GM18520 (cell line): ENCODE measurements around the gene LEPROT.
A peak's percentile ranks its signal among the peaks of the same experiment; 100 is the strongest.

Experiments
- ATAC-seq: cut with Tn5 transposase; IDR thresholded peaks from one replicate; pipeline ENCODE4 v1.9.1; 2021; ENCODE audit not compliant: unreplicated experiment

The LEPROT gene

DNA sequence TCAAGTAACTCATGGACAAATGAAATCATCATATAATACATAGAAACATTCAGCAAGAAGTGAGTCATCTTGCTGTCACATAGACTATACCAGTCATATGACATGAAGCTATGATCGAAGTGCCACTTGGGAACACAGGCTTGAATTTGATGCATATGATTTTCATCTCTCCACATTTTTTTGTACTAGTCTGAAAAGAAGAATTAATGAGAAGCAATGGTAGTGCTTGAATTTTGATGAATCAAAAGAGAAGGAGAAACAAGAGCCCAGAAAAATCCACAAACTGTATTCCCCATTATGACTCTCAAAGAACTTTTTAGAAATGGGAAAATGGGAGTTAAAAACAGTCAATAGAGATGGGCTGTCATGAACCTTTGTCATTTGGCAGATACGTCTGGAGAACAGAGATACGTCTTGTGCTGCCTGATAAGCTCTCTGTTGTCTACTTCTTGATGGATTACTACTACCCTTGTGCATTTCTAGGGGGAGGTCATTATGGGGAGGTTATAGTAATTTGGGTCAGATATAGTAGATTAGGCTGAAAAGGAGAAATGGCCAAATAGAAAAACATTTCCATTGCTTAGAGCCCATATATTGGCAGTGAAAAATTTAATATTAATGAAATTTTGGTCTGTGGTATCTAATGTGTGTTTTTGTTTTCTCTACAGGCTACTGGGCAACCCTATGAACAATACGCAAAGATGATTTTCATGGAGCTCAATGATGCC, 8.0 kb upstream of the LEPROT start:
- ATAC-seq, result no peak

DNA sequence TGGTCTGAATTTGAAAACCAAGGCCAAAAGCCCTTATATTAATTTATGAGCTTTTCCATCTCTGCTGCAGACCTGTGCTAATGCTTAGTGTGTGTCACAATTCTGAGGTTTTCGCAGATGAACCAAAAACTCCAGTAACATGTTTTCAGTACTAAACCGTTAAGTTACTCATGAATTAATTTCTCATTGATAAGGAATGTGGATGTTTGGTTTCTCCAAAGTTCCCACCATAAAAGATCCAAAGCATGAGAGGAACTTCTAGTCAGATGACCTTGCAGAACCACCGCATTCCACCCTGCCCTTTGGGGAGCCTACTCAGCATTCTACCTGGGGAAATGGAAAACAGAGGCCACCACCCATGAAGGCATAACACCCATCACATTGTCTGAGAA, 7.5 kb upstream of the LEPROT start:
- ATAC-seq, result no peak

DNA sequence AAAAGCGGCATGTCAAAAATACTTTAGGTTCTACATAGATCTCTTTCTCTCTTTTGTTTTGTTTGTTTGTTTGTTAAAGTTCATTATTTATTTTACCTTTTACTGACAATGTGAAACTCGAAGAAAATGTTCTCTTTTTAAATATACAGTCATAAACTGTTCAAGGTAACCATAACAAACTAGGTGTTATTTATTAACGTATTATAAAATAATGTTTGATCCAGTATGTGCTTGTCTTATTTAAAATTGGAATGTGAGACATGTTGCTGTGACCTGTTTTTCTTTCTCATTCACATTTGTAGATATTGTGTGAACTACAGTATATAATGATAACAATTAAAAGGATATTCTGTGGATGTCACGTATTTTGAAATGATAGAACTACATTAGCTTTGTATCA, 5.9 kb upstream of the LEPROT start:
- ATAC-seq, result no peak

DNA sequence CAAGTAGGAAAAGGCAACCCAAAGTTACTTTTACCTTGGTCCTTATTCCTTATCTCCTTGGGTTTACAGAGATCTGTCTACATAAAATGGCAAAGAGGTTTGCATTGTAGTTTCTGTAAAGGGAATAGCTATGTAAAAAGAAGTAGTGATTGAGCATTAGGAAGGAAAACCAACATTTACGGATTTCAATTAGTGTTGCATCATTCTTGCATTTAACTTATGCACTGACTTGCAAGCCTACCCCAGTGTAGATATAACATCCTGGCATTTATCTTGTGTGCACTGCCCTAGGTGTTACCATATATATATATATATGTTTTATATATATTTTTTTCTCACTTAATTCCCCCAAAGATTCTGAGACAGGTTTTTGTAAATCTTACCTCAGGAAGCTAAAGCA, 3.7 kb upstream of the LEPROT start:
- ATAC-seq, result no peak

DNA sequence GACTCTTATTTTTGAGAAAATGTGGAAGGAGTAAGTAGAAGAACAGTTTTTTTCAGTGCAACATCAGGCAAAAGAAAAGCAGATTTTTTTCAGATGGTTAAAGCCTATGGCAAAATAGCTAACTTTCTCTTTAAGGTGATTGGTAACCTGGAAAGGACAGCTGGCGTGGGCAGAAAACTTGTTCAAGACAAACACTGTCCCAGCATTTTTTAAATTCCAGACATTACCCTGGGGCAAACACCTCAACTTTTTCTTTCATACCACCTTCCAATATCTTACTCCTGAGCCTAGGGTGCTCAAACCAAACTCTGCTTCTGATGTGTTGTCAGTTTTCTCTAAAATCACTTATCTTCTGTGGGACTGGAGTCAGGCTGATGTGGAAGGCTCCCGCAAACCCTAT, 2.7 kb upstream of the LEPROT start:
- no peak for ATAC-seq

DNA sequence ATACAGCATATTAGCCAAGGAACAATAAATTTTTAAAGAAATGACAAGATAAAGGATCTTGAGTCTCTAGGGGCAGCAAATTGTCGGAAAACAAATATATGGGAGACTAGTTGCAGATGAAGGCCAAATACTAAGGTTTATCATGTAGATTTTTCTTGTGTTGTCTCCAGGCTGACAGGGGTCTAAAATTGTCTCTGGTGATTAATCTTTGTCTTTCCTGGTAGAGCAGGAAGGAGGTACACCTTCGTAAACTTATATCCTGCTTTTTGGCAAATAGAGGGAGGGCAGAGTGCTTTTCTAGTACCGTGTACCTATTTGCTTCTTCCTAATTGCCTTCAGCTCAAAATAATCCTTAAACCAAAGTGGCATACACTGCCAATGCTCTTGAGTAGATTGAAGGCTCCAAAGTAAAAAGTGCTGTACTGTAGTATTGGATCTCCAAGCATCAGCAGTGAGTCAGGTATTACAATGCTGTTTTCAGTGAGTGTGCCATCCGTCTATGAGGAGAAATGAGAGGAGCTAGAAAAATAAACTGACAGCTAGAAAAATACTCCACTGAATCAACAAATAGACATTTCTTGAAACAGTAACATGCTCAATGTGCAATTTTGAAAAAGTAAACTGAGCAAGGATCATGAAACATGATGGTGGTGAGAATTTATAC, 1.8 kb upstream of the LEPROT start:
- no peak for ATAC-seq

DNA sequence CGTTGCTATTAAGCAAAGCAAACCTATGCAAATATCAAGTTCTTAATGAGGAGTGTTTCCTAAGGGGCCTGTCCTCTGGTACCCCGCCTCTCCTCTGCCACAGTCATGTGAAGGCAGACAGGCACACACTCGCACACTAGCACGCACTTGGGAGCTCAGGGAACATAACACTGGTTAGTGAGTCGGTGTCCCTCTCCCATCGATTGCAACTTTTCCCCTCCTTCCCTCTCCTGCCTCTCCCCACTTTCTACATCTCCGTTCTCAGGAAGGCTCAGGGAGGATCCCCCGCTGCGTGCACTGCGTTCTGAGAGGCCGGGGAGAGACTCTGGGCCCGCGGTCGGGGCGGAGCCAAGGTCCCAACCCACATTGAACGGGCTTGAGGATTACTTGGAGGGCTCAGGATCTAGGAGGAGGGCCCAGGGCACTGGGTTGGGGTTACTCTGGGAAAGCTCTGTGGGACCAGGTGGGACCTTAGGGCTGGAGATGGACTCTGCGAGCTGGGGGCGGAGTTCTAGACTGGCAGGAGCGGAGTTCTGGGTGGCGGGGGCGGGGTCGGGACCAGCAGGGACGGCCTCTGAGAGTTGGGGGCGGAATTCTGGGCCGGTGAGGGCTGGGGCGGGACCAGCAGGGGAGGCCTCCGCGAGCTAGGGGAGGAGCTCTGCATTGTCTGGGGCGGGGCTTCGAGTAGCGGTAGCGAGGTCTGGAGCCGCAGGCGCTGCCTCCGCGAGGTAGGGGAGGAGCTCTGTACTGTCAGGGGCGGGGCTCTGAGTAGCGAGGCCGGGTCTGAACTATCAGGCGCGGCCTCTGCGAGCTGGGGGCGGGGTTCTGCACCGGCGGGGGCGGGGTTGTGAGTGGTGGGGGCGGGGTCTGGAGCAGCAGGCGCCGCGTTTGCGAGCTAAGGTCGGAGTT, 533 bp upstream of the LEPROT start:
- peak; percentile 82 for ATAC-seq

DNA sequence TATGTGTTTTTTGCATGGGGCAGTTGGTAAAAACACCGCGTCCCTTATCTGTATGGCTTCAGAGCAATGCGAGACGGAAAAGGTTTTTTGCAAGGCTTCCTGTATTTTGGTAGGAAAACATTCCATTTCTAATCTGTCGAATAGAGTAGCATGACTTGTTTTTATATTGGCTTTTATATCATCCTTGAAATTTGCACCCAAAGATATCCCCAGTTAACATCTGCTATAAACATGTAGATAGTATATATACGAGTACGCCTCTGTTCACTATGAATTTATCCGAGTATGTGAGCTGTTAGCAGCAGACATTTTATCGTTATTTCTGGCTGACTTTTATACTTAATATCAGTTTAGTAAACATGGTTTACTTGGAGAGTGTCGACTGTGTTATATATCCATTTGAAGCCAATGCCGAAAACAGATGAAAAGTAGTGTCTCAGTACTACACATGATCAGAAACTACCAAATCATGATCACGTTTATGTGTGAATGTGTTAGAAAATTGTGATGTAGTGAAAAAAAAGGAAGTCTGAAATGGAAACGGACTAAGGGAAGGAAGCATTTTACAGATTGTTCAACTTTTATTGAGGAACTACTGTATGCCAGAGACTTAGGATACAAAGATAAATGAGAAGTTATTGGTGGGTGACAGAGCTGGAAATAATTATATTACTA, 1.0 kb downstream of the LEPROT start:
- ATAC-seq, result no peak

DNA sequence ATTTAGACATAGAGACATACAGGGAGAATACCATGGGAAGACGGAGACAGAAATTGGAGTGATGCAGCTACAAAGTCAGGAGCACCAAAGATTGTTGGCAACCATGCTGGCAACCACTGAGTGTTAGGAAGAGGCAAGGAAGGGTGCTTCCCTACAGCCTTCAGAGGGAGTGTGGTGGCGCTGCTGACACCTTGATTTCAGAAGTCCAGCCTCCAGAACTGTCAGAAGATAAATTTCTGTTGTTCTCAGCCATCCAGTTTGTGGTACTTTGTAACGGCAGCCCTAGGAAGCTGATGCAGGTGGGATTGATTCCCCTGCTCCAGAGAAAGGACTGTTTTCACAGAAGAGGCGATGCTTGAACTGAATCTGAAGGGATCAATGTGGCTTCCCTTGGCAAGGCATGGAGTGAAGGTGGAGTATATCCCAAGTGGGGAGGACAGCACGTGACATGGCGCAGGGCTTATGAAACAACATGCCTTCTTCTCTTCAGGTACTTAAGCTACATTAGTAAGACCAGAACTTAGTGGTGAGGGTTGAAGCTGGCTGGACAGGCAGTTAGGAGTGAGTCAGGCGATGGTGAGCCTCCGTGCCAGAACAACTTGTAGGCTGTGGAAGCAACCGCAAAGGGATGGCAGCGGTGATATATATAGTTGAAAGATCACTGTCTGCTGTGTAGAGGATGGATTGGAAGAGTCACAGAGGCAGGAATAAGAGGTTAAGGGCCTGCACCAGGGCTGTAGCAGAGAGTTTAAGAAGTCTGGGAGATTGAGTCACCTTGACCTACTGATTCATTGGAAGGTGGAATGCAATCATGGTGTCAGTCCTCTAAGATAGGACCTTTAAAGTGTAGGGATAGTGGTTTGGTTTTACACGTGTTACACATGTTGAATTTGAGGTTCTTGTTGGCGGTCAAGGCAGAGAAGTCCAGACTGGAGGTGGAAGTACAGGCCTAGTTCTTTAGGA, 2.1 kb downstream of the LEPROT start:
- no peak for ATAC-seq

DNA sequence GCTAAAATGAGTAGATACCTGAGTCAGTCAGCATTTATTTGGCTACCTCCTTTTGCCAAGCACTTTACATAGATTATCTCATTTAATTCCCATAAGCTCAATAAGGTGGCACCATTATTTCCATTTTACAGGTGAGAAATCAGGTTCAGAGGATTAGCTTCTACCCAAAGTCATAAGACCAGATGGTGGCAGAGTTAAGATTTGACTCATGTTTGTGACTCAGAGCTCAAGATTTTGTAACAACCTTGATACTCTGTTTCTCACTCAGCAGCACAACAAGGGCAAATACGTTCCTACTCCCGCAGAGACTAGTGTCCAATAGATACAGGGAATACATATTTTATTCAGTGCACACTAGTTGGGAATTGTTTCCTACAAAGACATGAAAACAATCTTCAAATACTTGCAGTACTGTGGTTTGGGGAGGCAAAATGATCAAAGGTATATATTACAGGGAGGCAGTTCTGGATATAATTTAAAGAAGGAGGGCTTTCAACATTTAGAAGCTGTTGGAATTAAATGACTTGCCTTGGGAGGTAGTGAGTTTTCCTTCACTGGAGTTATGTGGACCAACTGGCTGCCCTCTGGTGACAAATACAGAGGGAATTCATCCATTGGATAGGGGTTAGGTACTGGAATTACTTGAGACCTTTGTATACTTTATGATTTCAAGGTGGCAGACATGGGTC, 3.6 kb downstream of the LEPROT start:
- ATAC-seq, result peak; percentile 22

DNA sequence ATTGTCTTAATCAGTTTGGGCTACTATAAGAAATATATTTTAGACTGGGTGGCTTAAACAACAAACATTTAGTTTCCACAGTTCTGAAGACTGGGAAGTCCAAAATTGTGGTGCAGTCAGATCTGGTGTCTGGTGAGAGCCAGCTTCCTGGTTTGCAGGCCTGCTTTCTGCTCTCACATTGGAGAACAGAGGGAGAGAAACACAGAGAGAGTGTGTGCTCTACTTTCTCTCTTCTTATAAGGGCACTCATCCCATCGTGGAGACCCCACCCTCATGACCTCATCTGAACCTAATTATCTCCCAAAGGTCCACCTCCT, 4.1 kb downstream of the LEPROT start:
- ATAC-seq, result no peak

DNA sequence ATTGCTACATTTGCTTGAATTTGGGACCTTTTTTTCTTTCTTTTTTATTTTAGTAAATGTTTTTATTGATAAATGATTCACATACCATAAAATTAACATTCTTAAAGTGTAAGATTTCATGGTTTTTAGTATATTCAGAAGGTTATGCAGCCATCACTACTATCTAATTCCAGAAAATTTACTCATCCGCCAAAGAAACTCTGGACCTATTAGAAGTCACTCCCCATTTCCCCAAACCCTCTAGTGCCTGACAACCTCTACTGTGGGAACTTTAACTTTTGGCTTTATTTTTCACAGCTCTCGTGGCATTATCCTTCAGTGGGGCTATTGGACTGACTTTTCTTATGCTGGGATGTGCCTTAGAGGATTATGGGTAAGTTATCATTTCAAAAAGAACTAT, 4.5 kb downstream of the LEPROT start:
- ATAC-seq, result no peak

DNA sequence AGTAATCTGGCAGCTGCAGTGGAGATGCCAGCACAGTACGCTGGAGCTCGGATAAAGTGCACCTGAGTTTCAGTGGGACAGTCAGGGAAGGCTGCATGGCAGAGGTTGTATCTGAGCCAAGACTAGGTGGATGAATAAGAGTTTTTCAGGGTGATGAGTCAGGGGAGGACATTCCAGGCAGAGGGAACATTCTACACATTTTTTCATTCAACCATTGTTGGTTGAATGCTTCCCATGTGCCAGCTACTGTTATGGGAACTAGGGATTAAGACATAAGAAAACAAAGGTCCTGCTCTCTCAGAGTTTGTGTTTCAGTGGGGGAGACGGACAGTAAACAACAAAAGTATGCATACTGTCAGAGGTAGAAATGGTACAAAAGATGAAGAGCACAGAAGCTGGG, 5.2 kb downstream of the LEPROT start:
- ATAC-seq, result no peak

DNA sequence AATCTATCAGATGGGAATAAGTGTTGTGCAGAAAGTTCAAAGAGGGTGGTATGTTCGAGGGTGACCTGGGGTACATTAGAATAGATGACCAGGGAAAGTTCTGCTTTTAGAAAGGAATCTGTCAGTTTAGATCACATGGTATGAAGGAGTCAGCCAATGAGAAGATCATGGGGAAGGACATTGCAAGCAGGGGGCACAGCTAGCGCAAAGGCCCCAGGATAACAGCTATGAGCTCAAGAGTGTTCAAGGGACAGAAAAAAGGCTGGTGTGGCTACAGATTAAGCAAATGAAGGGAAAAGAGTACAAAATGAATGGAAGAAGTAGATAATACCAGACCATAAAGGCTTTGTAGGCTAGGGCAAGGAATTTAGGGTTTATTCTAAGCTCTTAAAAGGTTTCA, 8.6 kb downstream of the LEPROT start:
- no peak for ATAC-seq

DNA sequence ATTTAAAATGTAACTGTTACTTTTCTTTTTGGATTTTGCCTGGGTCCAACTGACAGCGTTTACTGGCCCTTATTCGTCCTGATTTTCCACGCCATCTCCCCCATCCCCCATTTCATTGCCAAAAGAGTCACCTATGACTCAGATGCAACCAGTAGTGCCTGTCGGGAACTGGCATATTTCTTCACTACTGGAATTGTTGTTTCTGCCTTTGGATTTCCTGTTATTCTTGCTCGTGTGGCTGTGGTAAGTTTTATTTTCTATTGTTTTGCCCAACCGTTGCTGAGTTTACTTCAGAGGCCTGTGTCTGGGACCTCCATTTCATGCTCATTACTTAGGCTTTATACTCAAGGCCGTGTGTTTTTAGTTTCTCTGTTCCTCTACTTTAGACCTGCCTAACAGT, 9.3 kb downstream of the LEPROT start:
- no peak for ATAC-seq

DNA sequence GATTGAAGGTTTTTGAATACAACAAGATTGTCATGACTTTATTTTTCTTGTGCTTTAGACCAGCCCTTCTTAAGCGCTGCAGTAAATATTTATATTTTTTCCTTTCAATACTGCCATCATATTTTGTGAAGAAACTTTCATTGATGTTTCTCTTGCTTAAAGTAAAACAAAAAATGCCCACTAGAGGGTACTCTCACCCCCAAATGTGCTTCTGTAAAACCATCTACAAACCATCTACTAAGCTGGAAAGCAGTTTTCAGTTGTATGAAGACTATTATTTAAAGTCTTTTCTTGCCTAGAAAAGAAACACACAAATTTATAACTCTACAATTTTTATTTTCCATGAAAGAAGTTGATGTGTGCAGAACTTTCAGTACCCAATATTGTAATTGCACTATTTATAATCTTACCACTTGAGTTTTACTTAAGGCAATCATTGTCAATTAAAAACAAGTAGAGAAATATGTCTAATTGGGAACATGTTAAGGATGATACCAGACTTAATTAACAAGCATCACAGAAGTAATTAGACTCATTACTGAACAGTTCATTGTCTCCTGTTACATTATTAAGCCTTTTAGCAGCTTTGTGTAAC, 10.7 kb downstream of the LEPROT start:
- no peak for ATAC-seq

DNA sequence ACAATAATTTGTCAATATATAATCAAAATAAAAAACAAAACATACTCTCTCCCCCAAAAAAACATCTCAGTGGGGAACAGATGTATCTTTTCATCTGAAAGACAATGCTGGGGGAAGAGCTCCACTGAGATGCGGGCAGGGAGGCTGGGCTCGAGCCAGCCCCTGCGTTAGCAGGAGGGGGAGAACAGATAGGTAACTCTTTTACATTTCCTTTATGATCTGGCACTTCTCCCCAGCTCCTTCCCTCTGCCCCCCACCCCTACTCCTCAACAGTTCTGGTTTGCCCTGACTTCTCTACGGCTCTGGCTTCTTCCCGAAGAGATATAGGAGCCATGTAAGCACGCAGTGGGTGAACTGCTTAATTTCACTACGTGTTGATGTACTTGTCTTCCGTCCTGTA, 12.4 kb downstream of the LEPROT start:
- ATAC-seq, result no peak

DNA sequence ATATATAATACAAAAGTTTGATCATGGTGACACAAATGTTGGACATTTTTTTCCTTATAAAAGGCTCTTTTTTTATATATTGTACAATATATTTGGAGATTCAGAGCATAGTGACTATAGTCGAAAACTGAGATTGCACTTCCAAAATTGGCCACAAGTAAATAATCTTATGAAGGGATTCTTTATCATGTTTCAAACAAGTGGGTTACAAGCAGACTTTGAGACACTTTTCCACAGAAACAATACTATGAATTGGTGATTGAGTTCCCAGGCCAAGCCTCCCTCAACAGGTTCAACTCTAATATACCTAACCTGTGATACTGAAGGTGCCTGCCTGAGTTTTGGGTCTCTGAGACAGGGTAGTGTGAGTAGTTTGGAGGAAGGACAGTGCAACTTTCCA, 13.8 kb downstream of the LEPROT start:
- ATAC-seq, result no peak

DNA sequence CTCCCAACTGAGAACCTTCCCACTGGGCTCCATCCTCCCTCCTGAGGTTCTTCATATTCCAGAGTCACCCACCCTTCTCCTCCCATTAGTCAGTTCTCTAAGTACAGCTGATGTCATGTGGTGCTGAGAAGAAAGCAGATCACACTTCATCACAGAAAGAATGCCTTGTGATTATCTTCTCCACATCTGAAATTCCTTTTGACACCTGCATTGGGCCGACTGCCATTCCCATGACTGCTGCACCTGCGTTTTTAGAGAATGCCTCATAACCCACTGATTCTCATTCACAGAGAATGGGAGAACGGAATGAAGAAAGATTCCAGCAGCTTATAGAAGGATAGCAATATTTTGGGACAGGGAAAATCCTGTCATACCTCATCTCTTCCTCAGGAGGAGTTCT, 14.3 kb downstream of the LEPROT start:
- ATAC-seq, result no peak
